HepG2 (cell line): ENCODE results near the gene STRIP1. TPM values are rescaled to one million over a fixed set of nuclear protein-coding genes. Genes with fewer than 3 reads are reported as not detected.

ENCODE experiments used
- ATAC-seq: fragments of 200-7000 bp; cut with Tn5 transposase; 3 replicates; pipeline ENCODE4 v1.9.1; 2020; ENCODE audit warnings: mild to moderate bottlenecking, moderate library complexity
- BruUV-seq: library from RNA; stranded (reverse); fragments of 400-500 nt; replicated peaks from 2 replicates; lab custom pipeline; 2021; lab: Mats Ljungman, UMichigan
- CTCF ChIA-PET: fragments of 300-600 bp; formaldehyde crosslinking; extraction: SDS; loops from one replicate; lab custom pipeline; 2021; ENCODE audit warnings: low total read pairs, inconsistent platforms, low intra/inter-chr PET ratio; lab: Yijun Ruan, JAX
- POLR2A ChIA-PET: fragments of 350-600 bp; sonication (Branson Sonifier 250); formaldehyde crosslinking; loops from one replicate; lab custom pipeline; 2020; ENCODE audit warnings: antibody characterized with exemption, inconsistent platforms; lab: Yijun Ruan, JAX
- DNase-seq: peaks from one replicate; pipeline ENCODE4 v3.0.0-alpha.2; 2015; ENCODE audit warnings: low spot score
- FAIRE-seq: peaks from 3 replicates; lab custom pipeline; 2011; peaks lifted over from hg19 to GRCh38; lab: Jason Lieb, UNC
- H2AFZ ChIP-seq: one replicate; pipeline ENCODE4 v1.6.1; 2011; ENCODE audit warnings: low read length, inconsistent platforms
- H3K27ac ChIP-seq: fragments of 300-600 bp; 3 replicates; pipeline ENCODE4 v1.8.0; 2011; ENCODE audit warnings: mixed run types, mild to moderate bottlenecking, mixed read lengths, low read length, inconsistent platforms; ENCODE audit not compliant: insufficient read depth; ENCODE audit errors: extremely low read length
- H3K27me3 ChIP-seq, 2 experiments: fragments of 200-600 bp in 1 of 2; 2 replicates in 1 of 2; 3 replicates in 1 of 2; pipeline versions ENCODE4 v1.6.0 to v1.8.0; 2011; ENCODE audit warnings: low read length in 2 of 2, mild to moderate bottlenecking in 2 of 2, moderate library complexity in 2 of 2, inconsistent platforms in 1 of 2; ENCODE audit not compliant: insufficient read depth in 2 of 2, control insufficient read depth in 1 of 2
- H3K36me3 ChIP-seq, 2 experiments: fragments of 200-600 bp in 1 of 2; replicated peaks in 1 of 2; 2 replicates in 1 of 2; 3 replicates in 1 of 2; pipeline versions ENCODE4 v1.5.1 to v1.8.0; 2011; ENCODE audit warnings: low read length in 2 of 2, inconsistent platforms in 1 of 2; ENCODE audit not compliant: insufficient read depth in 2 of 2, control insufficient read depth in 1 of 2
- H3K4me1 ChIP-seq: 2 replicates; pipeline ENCODE4 v1.5.1; 2012; ENCODE audit warnings: low read length, inconsistent platforms; ENCODE audit not compliant: insufficient read depth
- H3K4me2 ChIP-seq: 2 replicates; pipeline ENCODE4 v1.6.0; 2011; ENCODE audit warnings: low read depth, low read length, inconsistent platforms
- H3K4me3 ChIP-seq, 3 experiments: fragments of 200-600 bp in 1 of 3; sonication (generic), shearing (Covaris generic) in 1 of 3; replicated peaks in 1 of 3; 2 replicates each; pipeline ENCODE4 v1.5.1; 2011 to 2016; ENCODE audit warnings: low read length in 3 of 3, inconsistent platforms in 2 of 3, low read depth in 2 of 3, mild to moderate bottlenecking in 2 of 3, control low read depth in 1 of 3, mixed read lengths in 1 of 3; ENCODE audit not compliant: insufficient read depth in 1 of 3
- H3K79me2 ChIP-seq: one replicate; pipeline ENCODE4 v1.6.1; 2011; ENCODE audit warnings: low read length, inconsistent platforms; ENCODE audit not compliant: insufficient read depth
- H3K9ac ChIP-seq: 2 replicates; pipeline ENCODE4 v1.6.0; 2011; ENCODE audit warnings: mild to moderate bottlenecking, low read depth, low read length, inconsistent platforms; ENCODE audit not compliant: insufficient read depth
- H3K9me3 ChIP-seq: 2 replicates; pipeline ENCODE4 v1.5.1; 2012; ENCODE audit warnings: mild to moderate bottlenecking, low read length
- H4K20me1 ChIP-seq: 2 replicates; pipeline ENCODE4 v1.6.0; 2011; ENCODE audit warnings: inconsistent platforms, mild to moderate bottlenecking, low read length, moderate library complexity; ENCODE audit not compliant: insufficient read depth
- CHD4 ChIP-seq: fragments of 200-600 bp; sonication (generic); IDR thresholded peaks from 2 replicates; pipeline ENCODE4 v1.7.0; 2017; ENCODE audit warnings: mild to moderate bottlenecking, low read length, borderline replicate concordance
- RAD21 ChIP-seq: fragments of 450-650 bp; formaldehyde crosslinking; IDR thresholded peaks from 2 replicates; pipeline ENCODE4 v1.5.0; 2020; ENCODE audit warnings: mild to moderate bottlenecking
- SMC3 ChIP-seq: IDR thresholded peaks from 2 replicates; pipeline ENCODE4 v1.6.1; 2011; ENCODE audit warnings: low read length, improper control_type of control experiment
- STAG1 ChIP-seq: sonication (generic); formaldehyde crosslinking; IDR thresholded peaks from 2 replicates; pipeline ENCODE4 v1.4.0; 2020; ENCODE audit warnings: missing genetic modification reagents
- WGBS: methylation state at CpG from one replicate; pipeline ENCODE4 v1.1.6; 2017; ENCODE audit warnings: low lambda C conversion rate; 5-methylcytosine and 5-hydroxymethylcytosine counted together
- in situ Hi-C: cut with HindIII; loops from 2 replicates; pipeline ENCODE4 v1.10.0; 2017; ENCODE audit warnings: low pct_unique_long_range_greater_than_20kb; ENCODE audit not compliant: extremely low pct_ligation_motif_present
- intact Hi-C: fragments of 100-400 bp; cut with micrococcal nuclease; formaldehyde crosslinking; loops from one replicate; pipeline ENCODE4 v1.10.0; 2022; ENCODE audit not compliant: unreplicated experiment
- polyA plus RNA-seq, 8 experiments: library from polyadenylated mRNA; depleted of rRNA in 3 of 8; stranded (reverse) in 7 of 8; unstranded in 1 of 8; fragments of >200 nt; fragmentation: Illumina TruSeq in 4 of 8; extraction: Trizol in 4 of 8; gene quantifications; 2 replicates each; pipeline versions ENCODE4 v1.2.1 to v1.2.3, GENCODE V29; 2011 to 2016; ENCODE audit warnings: low read depth in 4 of 8, missing spikeins in 1 of 8, mixed read lengths in 1 of 8; ENCODE audit not compliant: insufficient read depth in 1 of 8
- total RNA-seq, 5 experiments: library from RNA; depleted of rRNA; stranded (reverse); fragments of >200 nt; fragmentation: Illumina TruSeq; extraction: Trizol; gene quantifications; 2 replicates each; pipeline ENCODE4 v1.2.3, GENCODE V29; 2016; ENCODE audit warnings: low read depth in 1 of 5
- TF ChIP-seq, protein P1 (sequence below): sonication (generic); formaldehyde crosslinking; IDR thresholded peaks from 2 replicates; pipeline ENCODE4 v1.4.0; 2020; ENCODE audit warnings: mild to moderate bottlenecking, low read depth, missing genetic modification reagents
- TF ChIP-seq, protein P2 (sequence below): IDR thresholded peaks from 2 replicates; pipeline ENCODE4 v1.6.1; 2016; ENCODE audit warnings: control low read depth
- TF ChIP-seq, protein P3 (sequence below): sonication (generic); IDR thresholded peaks from 2 replicates; pipeline ENCODE4 v1.6.1; 2016; ENCODE audit warnings: low read depth, borderline replicate concordance
- TF ChIP-seq, protein P4 (sequence below): sonication (generic); formaldehyde crosslinking; IDR thresholded peaks from 2 replicates; pipeline ENCODE4 v1.5.0; 2020; ENCODE audit warnings: mild to moderate bottlenecking, missing genetic modification reagents, moderate library complexity

STRIP1 gene
- total and polyA plus RNA-seq, 2 of the 13 experiments (the other 11 are each of a cell fraction or from before 2014, with no cell fraction given), result 20.9 to 27.9 TPM

DNA sequence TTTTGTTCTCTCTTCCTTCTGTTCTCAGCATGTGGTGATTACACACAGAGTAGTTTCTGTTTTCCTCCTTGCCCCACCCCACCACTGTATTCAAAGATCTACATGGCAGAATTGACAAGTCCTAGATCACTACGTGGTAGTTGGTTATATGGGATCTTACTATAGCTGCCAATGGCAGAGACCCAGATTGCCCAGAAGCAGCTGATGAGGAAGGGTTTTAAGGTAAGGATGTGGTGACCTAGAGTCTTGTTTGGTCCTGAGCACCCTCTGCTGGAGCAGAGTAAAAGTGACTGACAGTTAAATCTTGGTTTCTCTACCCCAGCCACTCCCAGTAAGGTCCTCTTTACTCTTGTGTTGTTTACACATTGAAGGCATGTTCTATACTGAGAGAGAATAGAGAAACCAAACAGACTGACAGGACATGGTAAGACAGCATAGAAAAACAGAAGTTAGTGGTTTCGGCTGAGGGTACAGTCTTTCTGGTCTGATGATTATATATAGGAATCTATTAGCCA, 22.8 kb upstream of the STRIP1 start:
- Histone ChIP-seq H2AFZ (no peak overlapping the region), H3K4me1 (no peaks in the 10 kb centered on the region), H3K9ac (no peak overlapping the region), H3K4me3 (no peak overlapping the region), H3K27me3 (no peaks in the 10 kb centered on the region), H3K9me3 (no peaks in the 10 kb centered on the region)
- peak; percentile 36 for DNase-seq
- POLR2A ChIA-PET, result no interaction called here
- peak; percentile 72 for TF ChIP-seq STAG1
- TF ChIP-seq, protein P1, sequence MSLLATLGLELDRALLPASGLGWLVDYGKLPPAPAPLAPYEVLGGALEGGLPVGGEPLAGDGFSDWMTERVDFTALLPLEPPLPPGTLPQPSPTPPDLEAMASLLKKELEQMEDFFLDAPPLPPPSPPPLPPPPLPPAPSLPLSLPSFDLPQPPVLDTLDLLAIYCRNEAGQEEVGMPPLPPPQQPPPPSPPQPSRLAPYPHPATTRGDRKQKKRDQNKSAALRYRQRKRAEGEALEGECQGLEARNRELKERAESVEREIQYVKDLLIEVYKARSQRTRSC (CRISPR knock-in tag), result no peak
- peak; percentile 41; the same call in 1 of the 2 replicates for TF ChIP-seq RAD21
- TF ChIP-seq, protein P2, sequence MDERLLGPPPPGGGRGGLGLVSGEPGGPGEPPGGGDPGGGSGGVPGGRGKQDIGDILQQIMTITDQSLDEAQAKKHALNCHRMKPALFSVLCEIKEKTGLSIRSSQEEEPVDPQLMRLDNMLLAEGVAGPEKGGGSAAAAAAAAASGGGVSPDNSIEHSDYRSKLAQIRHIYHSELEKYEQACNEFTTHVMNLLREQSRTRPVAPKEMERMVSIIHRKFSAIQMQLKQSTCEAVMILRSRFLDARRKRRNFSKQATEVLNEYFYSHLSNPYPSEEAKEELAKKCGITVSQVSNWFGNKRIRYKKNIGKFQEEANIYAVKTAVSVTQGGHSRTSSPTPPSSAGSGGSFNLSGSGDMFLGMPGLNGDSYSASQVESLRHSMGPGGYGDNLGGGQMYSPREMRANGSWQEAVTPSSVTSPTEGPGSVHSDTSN (CRISPR knock-in tag), result peak; percentile 42; the same call in 1 of the 2 replicates
- TF ChIP-seq SMC3, result peak; percentile 56
- no peak for TF ChIP-seq CHD4
- TF ChIP-seq, protein P3, sequence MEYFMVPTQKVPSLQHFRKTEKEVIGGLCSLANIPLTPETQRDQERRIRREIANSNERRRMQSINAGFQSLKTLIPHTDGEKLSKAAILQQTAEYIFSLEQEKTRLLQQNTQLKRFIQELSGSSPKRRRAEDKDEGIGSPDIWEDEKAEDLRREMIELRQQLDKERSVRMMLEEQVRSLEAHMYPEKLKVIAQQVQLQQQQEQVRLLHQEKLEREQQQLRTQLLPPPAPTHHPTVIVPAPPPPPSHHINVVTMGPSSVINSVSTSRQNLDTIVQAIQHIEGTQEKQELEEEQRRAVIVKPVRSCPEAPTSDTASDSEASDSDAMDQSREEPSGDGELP, result peak; percentile 17; the same call in 1 of the 2 replicates
- TF ChIP-seq, protein P4, sequence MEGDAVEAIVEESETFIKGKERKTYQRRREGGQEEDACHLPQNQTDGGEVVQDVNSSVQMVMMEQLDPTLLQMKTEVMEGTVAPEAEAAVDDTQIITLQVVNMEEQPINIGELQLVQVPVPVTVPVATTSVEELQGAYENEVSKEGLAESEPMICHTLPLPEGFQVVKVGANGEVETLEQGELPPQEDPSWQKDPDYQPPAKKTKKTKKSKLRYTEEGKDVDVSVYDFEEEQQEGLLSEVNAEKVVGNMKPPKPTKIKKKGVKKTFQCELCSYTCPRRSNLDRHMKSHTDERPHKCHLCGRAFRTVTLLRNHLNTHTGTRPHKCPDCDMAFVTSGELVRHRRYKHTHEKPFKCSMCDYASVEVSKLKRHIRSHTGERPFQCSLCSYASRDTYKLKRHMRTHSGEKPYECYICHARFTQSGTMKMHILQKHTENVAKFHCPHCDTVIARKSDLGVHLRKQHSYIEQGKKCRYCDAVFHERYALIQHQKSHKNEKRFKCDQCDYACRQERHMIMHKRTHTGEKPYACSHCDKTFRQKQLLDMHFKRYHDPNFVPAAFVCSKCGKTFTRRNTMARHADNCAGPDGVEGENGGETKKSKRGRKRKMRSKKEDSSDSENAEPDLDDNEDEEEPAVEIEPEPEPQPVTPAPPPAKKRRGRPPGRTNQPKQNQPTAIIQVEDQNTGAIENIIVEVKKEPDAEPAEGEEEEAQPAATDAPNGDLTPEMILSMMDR (CRISPR knock-in tag), result peak; percentile 58
- TF ChIP-seq, all 625 proteins: peak for 6
- no peak overlapping the region for H3K4me2 ChIP-seq
- FAIRE-seq, result peak; percentile 83
- H3K79me2 ChIP-seq, result peaks cover 6% of the 10 kb centered on the region
- H3K27ac ChIP-seq, result no peak overlapping the region
- in situ Hi-C loops, result no loop called here
- intact Hi-C loops, result loop anchor here (1.0 kb wide), 1 partner anchor 234 kb away; no protein-coding TSS in a partner anchor
- WGBS, result 68% methylated on average over 2 of the region's 2 CpGs
- ATAC-seq, result peak; percentile 91
- H3K36me3 ChIP-seq, result peaks cover 28 to 74% of the 10 kb centered on the region in 2 experiments
- CTCF ChIA-PET, result interaction anchor here (2.2 kb wide), 1 partner anchor 235 kb away, joined by 12 read pairs; no protein-coding TSS in a partner anchor
- no TSS peak for BruUV-seq
- no peaks in the 10 kb centered on the region for H4K20me1 ChIP-seq
